GM12878 (cell line): ENCODE measurements around the gene ALX4. TPM values are rescaled to one million over a fixed set of nuclear protein-coding genes. Genes with fewer than 3 reads are reported as not detected.

ENCODE experiments used
- ATAC-seq: fragments of 200-7000 bp; cut with Tn5 transposase; 3 replicates; pipeline ENCODE4 v1.9.1; 2020; ENCODE audit warnings: mild to moderate bottlenecking, moderate library complexity
- BruUV-seq: library from RNA; stranded (reverse); fragments of 400-500 nt; replicated peaks from 2 replicates; lab custom pipeline; 2021; lab: Mats Ljungman, UMichigan
- CTCF ChIA-PET: fragments of 300-600 bp; sonication (Branson Sonifier 250); formaldehyde crosslinking; extraction: SDS; loops from one replicate; lab custom pipeline; 2021; ENCODE audit warnings: inconsistent platforms; lab: Yijun Ruan, JAX
- POLR2A ChIA-PET: fragments of 350-600 bp; formaldehyde crosslinking; extraction: SDS; loops from one replicate; lab custom pipeline; 2021; ENCODE audit warnings: inconsistent platforms; lab: Charles Lee
- RAD21 ChIA-PET: fragments of 300-600 bp; sonication (Branson Sonifier 250); formaldehyde crosslinking; loops from one replicate; lab custom pipeline; 2023; ENCODE audit warnings: antibody characterized with exemption; ENCODE audit not compliant: unreplicated experiment; lab: Charles Lee
- SMC1A ChIA-PET: fragments of 300-600 bp; sonication (Branson Sonifier 250); formaldehyde crosslinking; loops from one replicate; lab custom pipeline; 2023; ENCODE audit not compliant: unreplicated experiment, uncharacterized antibody; lab: Charles Lee
- DNase-seq: peaks from one replicate; pipeline ENCODE4 v3.0.0-alpha.2; 2011; ENCODE audit warnings: low read depth, low spot score
- FAIRE-seq: peaks from 3 replicates; lab custom pipeline; 2011; peaks lifted over from hg19 to GRCh38; lab: Jason Lieb, UNC
- H2AFZ ChIP-seq: 2 replicates; pipeline ENCODE4 v1.6.0; 2011; ENCODE audit warnings: low read depth, low read length, control low read depth; ENCODE audit not compliant: control insufficient read depth
- H3K27ac ChIP-seq: 2 replicates; pipeline ENCODE4 v1.5.1; 2011; ENCODE audit warnings: control low read depth; ENCODE audit not compliant: control insufficient read depth, insufficient read depth
- H3K27me3 ChIP-seq, 2 experiments: replicated peaks in 1 of 2; 2 replicates each; pipeline versions ENCODE4 v1.6.0 to v1.6.1; 2011; ENCODE audit warnings: low read length in 1 of 2; ENCODE audit not compliant: control insufficient read depth in 2 of 2, insufficient read depth in 2 of 2
- H3K36me3 ChIP-seq, 2 experiments: 2 replicates each; pipeline ENCODE4 v1.5.1; 2011; ENCODE audit warnings: low read length in 1 of 2; ENCODE audit not compliant: control insufficient read depth in 2 of 2, insufficient read depth in 2 of 2
- H3K4me1 ChIP-seq: 2 replicates; pipeline ENCODE4 v1.6.1; 2011; ENCODE audit warnings: mild to moderate bottlenecking, low read length, moderate library complexity, mixed read lengths; ENCODE audit not compliant: control insufficient read depth, insufficient read depth
- H3K4me2 ChIP-seq: 2 replicates; pipeline ENCODE4 v1.6.0; 2011; ENCODE audit warnings: control low read depth; ENCODE audit not compliant: control insufficient read depth, insufficient read depth
- H3K4me3 ChIP-seq: fragments of 200-600 bp; sonication (generic); 2 replicates; pipeline ENCODE4 v1.5.1; 2016
- H3K79me2 ChIP-seq: 2 replicates; pipeline ENCODE4 v1.6.0; 2011; ENCODE audit warnings: low read length; ENCODE audit not compliant: control insufficient read depth, insufficient read depth
- H3K9ac ChIP-seq: 2 replicates; pipeline ENCODE4 v1.8.0; 2011; ENCODE audit warnings: low read length, control low read depth, mixed read lengths; ENCODE audit not compliant: control insufficient read depth, insufficient read depth
- H3K9me3 ChIP-seq: replicated peaks from 3 replicates; pipeline ENCODE4 v1.5.1; 2011; ENCODE audit warnings: mild to moderate bottlenecking, low read length; ENCODE audit not compliant: control insufficient read depth, insufficient read depth
- H4K20me1 ChIP-seq: 2 replicates; pipeline ENCODE4 v1.6.0; 2011; ENCODE audit not compliant: control insufficient read depth, insufficient read depth
- CHD4 ChIP-seq: fragments of 200-600 bp; sonication (generic); IDR thresholded peaks from 2 replicates; pipeline ENCODE4 v1.6.1; 2016; ENCODE audit warnings: mild to moderate bottlenecking
- DPF2 ChIP-seq: fragments of 450-650 bp; IDR thresholded peaks from 2 replicates; pipeline ENCODE4 v1.6.1; 2017; ENCODE audit warnings: mild to moderate bottlenecking
- HDGF ChIP-seq: fragments of 450-650 bp; IDR thresholded peaks from 2 replicates; pipeline ENCODE4 v1.6.1; 2016; ENCODE audit warnings: antibody characterized with exemption
- IKZF1 ChIP-seq: fragments of 450-650 bp; conservative IDR thresholded peaks from 2 replicates; pipeline ENCODE4 v1.6.1; 2017; ENCODE audit warnings: antibody characterized with exemption, mild to moderate bottlenecking
- KLF5 ChIP-seq: fragments of 450-650 bp; IDR thresholded peaks from 2 replicates; pipeline ENCODE4 v1.6.1; 2014; ENCODE audit warnings: mild to moderate bottlenecking; ENCODE audit not compliant: partially characterized antibody
- PAX5 ChIP-seq: IDR thresholded peaks from 2 replicates; pipeline ENCODE4 v1.6.1; 2011; ENCODE audit warnings: low read depth, low read length, borderline replicate concordance
- SP1 ChIP-seq: IDR thresholded peaks from one replicate; pipeline ENCODE4 v1.6.1; 2011; ENCODE audit warnings: low read depth, low read length
- TARDBP ChIP-seq: IDR thresholded peaks from 2 replicates; pipeline ENCODE4 v1.6.1; 2016; ENCODE audit warnings: borderline replicate concordance
- ZBED1 ChIP-seq: IDR thresholded peaks from 2 replicates; pipeline ENCODE4 v1.6.1; 2016; ENCODE audit warnings: borderline replicate concordance
- ZBTB11 ChIP-seq: fragments of 450-650 bp; formaldehyde crosslinking; IDR thresholded peaks from 2 replicates; pipeline ENCODE4 v1.5.0; 2022; ENCODE audit warnings: mild to moderate bottlenecking, missing genetic modification characterization
- ZBTB33 ChIP-seq: fragments of 450-650 bp; IDR thresholded peaks from 2 replicates; pipeline ENCODE4 v1.6.1; 2017; ENCODE audit warnings: mild to moderate bottlenecking
- ZNF24 ChIP-seq: fragments of 450-650 bp; IDR thresholded peaks from 2 replicates; pipeline ENCODE4 v1.6.1; 2017; ENCODE audit warnings: antibody characterized with exemption, mild to moderate bottlenecking
- ZSCAN29 ChIP-seq: fragments of 450-650 bp; IDR thresholded peaks from 2 replicates; pipeline ENCODE4 v1.6.1; 2017; ENCODE audit warnings: mild to moderate bottlenecking, moderate library complexity
- WGBS: methylation state at CpG from one replicate; pipeline ENCODE4 v1.1.6; 2016; ENCODE audit warnings: low lambda C conversion rate; ENCODE audit not compliant: insufficient replicate concordance, insufficient coverage; ENCODE audit errors: missing lambda C conversion rate; 5-methylcytosine and 5-hydroxymethylcytosine counted together
- in situ Hi-C: fragments of 300-500 bp; cut with MboI; formaldehyde crosslinking; loops from 9 replicates; pipeline ENCODE4 v1.14.3; 2018; ENCODE audit warnings: mixed read lengths
- intact Hi-C: fragments of 100-400 bp; cut with micrococcal nuclease; formaldehyde crosslinking; loops from one replicate; pipeline ENCODE4 v1.14.2; 2022; ENCODE audit not compliant: unreplicated experiment
- polyA plus RNA-seq, 11 experiments: library from polyadenylated mRNA; depleted of rRNA in 4 of 11; unstranded in 6 of 11; stranded (reverse) in 5 of 11; fragments of >200 nt; fragmentation: Nextera tagmentation in 4 of 11; fragmentation: Illumina TruSeq in 1 of 11; extraction: Ambion mirVana in 4 of 11; extraction: Trizol in 1 of 11; gene quantifications; 1 replicate in 1 of 11; 2 replicates in 10 of 11; pipeline versions ENCODE4 v1.2.1 to v1.2.3, GENCODE V29; 2011 to 2016; ENCODE audit warnings: inconsistent platforms in 2 of 11, missing spikeins in 2 of 11, low read depth in 1 of 11
- total RNA-seq, 4 experiments: library from RNA; depleted of rRNA in 3 of 4; stranded (reverse); fragments of >200 nt in 3 of 4; fragmentation: Illumina TruSeq in 1 of 4; extraction: Trizol in 1 of 4; gene quantifications; 2 replicates each; pipeline versions ENCODE4 v1.2.1 to v1.2.3, GENCODE V29; 2013 to 2021

The ALX4 gene
- total and polyA plus RNA-seq, 10 of the 15 experiments (the other 5 are each of a cell fraction or from before 2014, with no cell fraction given) = not detected

GRCh38 chr11:44313761-44314489 lies 4.0 kb upstream of the ALX4 start (continued):
- TF ChIP-seq PAX5 (no peak), ZBTB11 (no peak), DPF2 (no peak), ZNF24 (no peak)

DNA sequence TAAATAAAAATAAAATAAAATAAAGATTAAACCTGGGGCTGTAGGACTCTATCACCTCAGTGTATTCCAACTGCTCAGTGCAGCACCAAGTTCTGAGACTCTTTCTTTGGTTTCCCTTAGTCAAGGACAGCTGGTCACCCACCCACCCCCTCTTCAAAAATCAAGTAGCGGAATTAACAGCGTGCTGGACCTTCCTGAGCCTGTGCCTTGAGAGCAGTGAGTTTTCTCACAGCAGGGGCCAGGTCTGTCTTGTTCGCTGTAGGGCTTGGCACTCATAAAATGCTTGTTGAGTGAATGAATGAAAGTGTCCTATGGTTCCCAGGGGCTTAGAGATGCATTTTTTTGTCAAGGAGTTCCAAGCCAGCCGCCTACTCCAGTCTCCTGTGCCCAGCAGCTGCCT lies 2.9 kb upstream of the ALX4 start:
- no peaks in the 10 kb centered on the region for H3K4me1 ChIP-seq
- H3K27me3 ChIP-seq = peaks cover 22 to 45% of the 10 kb centered on the region in 2 experiments
- DNase-seq (no peak), ATAC-seq (no peak)
- no peaks in the 10 kb centered on the region for H3K36me3 ChIP-seq
- no peak overlapping the region for H3K4me2 ChIP-seq
- no peak overlapping the region for H3K4me3 ChIP-seq
- 51% methylated on average over 4 of the region's 4 CpGs for WGBS
- ChIA-PET RAD21 (no interaction called here), CTCF (no interaction called here)
- no peaks in the 10 kb centered on the region; the same call in 1 of the 2 replicates for H4K20me1 ChIP-seq
- H3K9me3 ChIP-seq = no peaks in the 10 kb centered on the region
- BruUV-seq = no TSS peak
- TF ChIP-seq ZBED1 (no peak), TARDBP (no peak), KLF5 (no peak), IKZF1 (no peak), CHD4 (no peak), ZSCAN29 (no peak), HDGF (no peak), SP1 (no peak), ZBTB33 (no peak)
- TF ChIP-seq, all 136 proteins: peak for 0
- intact Hi-C loops (no loop called here), in situ Hi-C loops (no loop called here)
- Histone ChIP-seq H2AFZ (no peak overlapping the region), H3K9ac (no peak overlapping the region), H3K79me2 (no peaks in the 10 kb centered on the region), H3K27ac (no peak overlapping the region)
- POLR2A ChIA-PET = no interaction called here
- SMC1A ChIA-PET = no interaction called here
- FAIRE-seq = no peak
